Gastroesophageal sphincter (tissue), 4 donors: ENCODE data around the gene MAP3K12. TPM values are rescaled to one million over a fixed set of nuclear protein-coding genes. Genes with fewer than 3 reads are reported as not detected.

Experiments
- ATAC-seq: fragments of 150-250 bp; one replicate; pipeline ENCODE4 v1.9.1; 2016; ENCODE audit warnings: mild to moderate bottlenecking, moderate library complexity
- H3K27ac ChIP-seq, 4 donors: fragments of 200-600 bp; sonication (generic) in 3 of 4; 1 replicate in 3 of 4; 2 replicates in 1 of 4; pipeline ENCODE4 v1.5.1; 2016 to 2019
- H3K27me3 ChIP-seq: fragments of 200-600 bp; sonication (generic); one replicate; pipeline ENCODE4 v1.5.1; 2019
- H3K36me3 ChIP-seq, 2 donors: fragments of 200-600 bp; sonication (generic); one replicate each; pipeline ENCODE4 v1.5.1; 2019; ENCODE audit warnings: control low read depth in 1 of 2
- H3K4me1 ChIP-seq, 3 donors: fragments of 200-600 bp; sonication (generic); 1 replicate in 2 of 3; 2 replicates in 1 of 3; pipeline ENCODE4 v1.5.1; 2016 to 2019; ENCODE audit warnings: control low read depth in 2 of 3
- H3K4me3 ChIP-seq, 2 donors: fragments of 200-600 bp; sonication (generic); one replicate each; pipeline ENCODE4 v1.5.1; 2019; ENCODE audit warnings: mild to moderate bottlenecking in 1 of 2, moderate library complexity in 1 of 2
- H3K9me3 ChIP-seq, 3 donors: fragments of 200-600 bp; sonication (generic); one replicate each; pipeline ENCODE4 v1.5.1; 2017 to 2019; ENCODE audit warnings: control low read depth in 2 of 3
- EP300 ChIP-seq: sonication (generic); formaldehyde crosslinking; IDR thresholded peaks from one replicate; pipeline ENCODE4 v1.6.1; 2017; ENCODE audit warnings: antibody characterized with exemption, mild to moderate bottlenecking
- POLR2A ChIP-seq, 2 donors: fragments of 450-650 bp; IDR thresholded peaks; one replicate each; pipeline ENCODE4 v1.6.1; 2017; ENCODE audit warnings: antibody characterized with exemption in 2 of 2, mild to moderate bottlenecking in 2 of 2, moderate library complexity in 1 of 2
- POLR2AphosphoS5 ChIP-seq: sonication (generic); formaldehyde crosslinking; IDR thresholded peaks from one replicate; pipeline ENCODE4 v1.6.1; 2017; ENCODE audit warnings: antibody characterized with exemption
- WGBS, 2 donors: methylation state at CpG; one replicate each; pipeline ENCODE4 v1.1.5; 2018; ENCODE audit warnings: low coverage in 1 of 2; 5-methylcytosine and 5-hydroxymethylcytosine counted together
- total RNA-seq, 4 donors: library from RNA; depleted of rRNA; stranded (reverse); fragments of >200 nt; gene quantifications; one replicate each; pipeline ENCODE4 v1.1.0, GENCODE V29; 2016
- TF ChIP-seq, protein P1 (sequence below), 4 experiments: fragments of 200-600 bp in 2 of 4; fragments of 450-650 bp in 2 of 4; sonication (generic) in 1 of 4; IDR thresholded peaks; one replicate each; pipeline ENCODE4 v1.5.1; 2017 to 2019; ENCODE audit warnings: antibody characterized with exemption in 4 of 4, mild to moderate bottlenecking in 2 of 4, moderate library complexity in 2 of 4

The MAP3K12 gene
- total RNA-seq, 4 donors from 2014 or later: 14.8 to 41.9 (median 20.3) TPM

DNA sequence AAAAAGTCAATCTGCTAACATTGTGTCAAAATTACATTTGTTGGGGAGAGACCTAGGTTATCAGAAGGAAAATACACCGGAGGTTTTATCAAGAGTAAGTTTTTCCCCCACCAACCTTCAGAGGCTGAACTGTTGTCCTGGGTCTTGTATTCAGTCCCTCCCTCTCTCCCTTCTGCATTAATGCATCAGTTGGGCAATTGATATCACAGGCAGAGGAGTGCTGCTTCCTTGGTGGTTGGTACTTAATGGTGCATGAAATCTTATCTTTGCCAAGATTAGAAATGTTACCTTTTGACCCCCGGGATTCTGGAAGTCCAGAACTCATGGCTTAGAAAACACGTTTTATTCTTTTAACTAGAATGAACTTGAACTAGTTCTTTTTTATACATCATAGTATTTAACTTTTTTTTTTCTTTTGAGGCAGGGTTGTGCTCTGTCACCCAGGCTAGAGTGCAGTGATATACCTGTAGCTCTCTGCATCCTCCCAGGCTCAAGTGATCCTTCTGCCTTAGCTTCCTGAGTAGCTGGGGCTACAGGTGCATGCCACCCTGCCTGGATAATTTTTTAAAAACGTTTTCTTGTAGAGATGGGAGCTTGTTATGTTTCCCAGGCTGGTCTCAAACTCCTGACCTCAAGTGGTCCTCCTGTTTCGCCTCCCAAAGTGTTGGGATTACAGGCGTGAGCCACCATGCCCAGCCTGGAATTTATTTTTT is 42.4 kb downstream of the MAP3K12 start:
- TF ChIP-seq POLR2AphosphoS5 (no peak), EP300 (no peak), POLR2A (IDR thresholded peaks at IDR 0.05) (no peak)
- 56 to 70% methylated on average over 5 to 6 of the region's 6 CpGs for WGBS, 2 donors
- Histone ChIP-seq H3K4me1 (peaks cover 15 to 57% (median 17%) of the 10 kb centered on the region in 3 donors), H3K4me3 (no peak overlapping the region), H3K27me3 (no peaks in the 10 kb centered on the region), H3K9me3 (no peaks in the 10 kb centered on the region), H3K36me3 (peaks cover 23 to 78% of the 10 kb centered on the region in 2 donors), H3K27ac (no peak overlapping the region)
- ATAC-seq: no peak

DNA sequence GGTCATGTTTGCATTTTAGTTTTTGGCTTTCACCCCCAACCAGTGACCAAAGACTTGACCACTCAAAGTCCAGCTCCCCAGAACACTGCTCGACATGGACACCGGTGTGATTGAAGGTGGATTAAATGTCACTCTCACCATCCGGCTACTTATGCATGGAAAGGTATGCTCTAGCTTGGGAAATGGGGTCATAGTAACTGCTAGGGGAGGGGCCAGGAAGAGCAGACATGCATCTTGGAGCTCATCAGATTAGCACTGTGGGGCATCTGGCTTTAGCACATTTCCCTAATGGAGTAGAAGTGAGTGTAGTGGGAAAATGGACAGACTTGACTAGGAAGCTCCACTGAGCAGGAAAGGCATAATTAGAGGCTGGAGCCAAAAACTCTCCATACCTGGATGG is 44.6 kb downstream of the MAP3K12 start:
- peak overlapping the region in 1 of 4 donors; percentile 14 for H3K27ac ChIP-seq
- WGBS, 2 donors: 25% methylated on average over 3 of the region's 3 CpGs; no CpG with 5 or more reads in 1 of the 2 donors
- no peaks in the 10 kb centered on the region for H3K9me3 ChIP-seq
- peaks cover 8 to 40% (median 20%) of the 10 kb centered on the region in 3 donors for H3K4me1 ChIP-seq
- H3K4me3 ChIP-seq: peak overlapping the region in 1 of 2 donors; percentile 77
- H3K27me3 ChIP-seq: no peaks in the 10 kb centered on the region
- TF ChIP-seq, protein P1, sequence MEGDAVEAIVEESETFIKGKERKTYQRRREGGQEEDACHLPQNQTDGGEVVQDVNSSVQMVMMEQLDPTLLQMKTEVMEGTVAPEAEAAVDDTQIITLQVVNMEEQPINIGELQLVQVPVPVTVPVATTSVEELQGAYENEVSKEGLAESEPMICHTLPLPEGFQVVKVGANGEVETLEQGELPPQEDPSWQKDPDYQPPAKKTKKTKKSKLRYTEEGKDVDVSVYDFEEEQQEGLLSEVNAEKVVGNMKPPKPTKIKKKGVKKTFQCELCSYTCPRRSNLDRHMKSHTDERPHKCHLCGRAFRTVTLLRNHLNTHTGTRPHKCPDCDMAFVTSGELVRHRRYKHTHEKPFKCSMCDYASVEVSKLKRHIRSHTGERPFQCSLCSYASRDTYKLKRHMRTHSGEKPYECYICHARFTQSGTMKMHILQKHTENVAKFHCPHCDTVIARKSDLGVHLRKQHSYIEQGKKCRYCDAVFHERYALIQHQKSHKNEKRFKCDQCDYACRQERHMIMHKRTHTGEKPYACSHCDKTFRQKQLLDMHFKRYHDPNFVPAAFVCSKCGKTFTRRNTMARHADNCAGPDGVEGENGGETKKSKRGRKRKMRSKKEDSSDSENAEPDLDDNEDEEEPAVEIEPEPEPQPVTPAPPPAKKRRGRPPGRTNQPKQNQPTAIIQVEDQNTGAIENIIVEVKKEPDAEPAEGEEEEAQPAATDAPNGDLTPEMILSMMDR (IDR thresholded peaks at IDR 0.05): no peak
- no peak for TF ChIP-seq EP300
- TF ChIP-seq POLR2A (IDR thresholded peaks at IDR 0.05): no peak
- TF ChIP-seq POLR2AphosphoS5: no peak
- ATAC-seq: no peak
- H3K36me3 ChIP-seq: peaks cover 15 to 57% of the 10 kb centered on the region in 2 donors

DNA sequence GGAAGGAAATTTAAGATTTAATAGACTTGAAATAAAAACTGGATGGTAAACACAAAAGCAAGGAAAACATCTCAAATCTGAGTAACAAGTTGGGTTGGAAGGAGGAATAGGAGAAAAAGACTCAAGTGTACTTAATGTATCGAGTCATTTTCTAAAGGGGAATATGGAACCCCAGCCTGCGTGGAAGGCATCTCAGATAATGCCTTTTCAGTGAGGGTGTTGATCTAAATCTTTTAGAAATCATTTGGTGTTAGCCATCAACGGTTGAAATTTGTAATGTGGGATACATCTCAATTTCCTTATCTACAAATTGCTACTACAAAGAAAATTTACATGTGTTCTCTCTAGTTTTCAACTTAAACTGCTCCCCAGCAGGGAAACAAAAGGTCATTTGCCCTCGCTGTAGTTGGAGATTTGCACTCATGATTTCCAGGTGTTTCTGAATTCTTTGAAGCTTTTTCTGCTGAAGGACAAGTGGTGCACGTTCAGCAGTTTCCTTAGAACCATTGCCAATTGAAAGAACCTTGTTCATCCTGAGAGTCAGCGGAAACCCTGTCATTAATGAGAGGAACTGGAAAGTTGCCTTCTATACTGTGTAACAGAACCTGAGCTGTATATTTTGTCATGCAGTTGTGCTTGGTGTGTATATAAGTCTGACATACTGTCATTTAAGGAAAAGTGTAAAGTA is 45.2 kb downstream of the MAP3K12 start:
- 13 to 15% methylated on average over 6 of the region's 6 CpGs for WGBS, 2 donors
- H3K9me3 ChIP-seq: no peaks in the 10 kb centered on the region
- peak overlapping the region in 3 of 4 donors; percentile 14 to 97 (median 96) for H3K27ac ChIP-seq
- TF ChIP-seq POLR2A (IDR thresholded peaks at IDR 0.05) (no peak), POLR2AphosphoS5 (no peak), EP300 (no peak)
- TF ChIP-seq, protein P1 (IDR thresholded peaks at IDR 0.05): no peak
- ATAC-seq: no peak
- peaks cover 12 to 51% of the 10 kb centered on the region in 2 donors for H3K36me3 ChIP-seq
- peak overlapping the region in 1 of 2 donors; percentile 77 for H3K4me3 ChIP-seq
- H3K4me1 ChIP-seq: peaks cover 8 to 34% (median 20%) of the 10 kb centered on the region in 3 donors
- no peaks in the 10 kb centered on the region for H3K27me3 ChIP-seq

DNA sequence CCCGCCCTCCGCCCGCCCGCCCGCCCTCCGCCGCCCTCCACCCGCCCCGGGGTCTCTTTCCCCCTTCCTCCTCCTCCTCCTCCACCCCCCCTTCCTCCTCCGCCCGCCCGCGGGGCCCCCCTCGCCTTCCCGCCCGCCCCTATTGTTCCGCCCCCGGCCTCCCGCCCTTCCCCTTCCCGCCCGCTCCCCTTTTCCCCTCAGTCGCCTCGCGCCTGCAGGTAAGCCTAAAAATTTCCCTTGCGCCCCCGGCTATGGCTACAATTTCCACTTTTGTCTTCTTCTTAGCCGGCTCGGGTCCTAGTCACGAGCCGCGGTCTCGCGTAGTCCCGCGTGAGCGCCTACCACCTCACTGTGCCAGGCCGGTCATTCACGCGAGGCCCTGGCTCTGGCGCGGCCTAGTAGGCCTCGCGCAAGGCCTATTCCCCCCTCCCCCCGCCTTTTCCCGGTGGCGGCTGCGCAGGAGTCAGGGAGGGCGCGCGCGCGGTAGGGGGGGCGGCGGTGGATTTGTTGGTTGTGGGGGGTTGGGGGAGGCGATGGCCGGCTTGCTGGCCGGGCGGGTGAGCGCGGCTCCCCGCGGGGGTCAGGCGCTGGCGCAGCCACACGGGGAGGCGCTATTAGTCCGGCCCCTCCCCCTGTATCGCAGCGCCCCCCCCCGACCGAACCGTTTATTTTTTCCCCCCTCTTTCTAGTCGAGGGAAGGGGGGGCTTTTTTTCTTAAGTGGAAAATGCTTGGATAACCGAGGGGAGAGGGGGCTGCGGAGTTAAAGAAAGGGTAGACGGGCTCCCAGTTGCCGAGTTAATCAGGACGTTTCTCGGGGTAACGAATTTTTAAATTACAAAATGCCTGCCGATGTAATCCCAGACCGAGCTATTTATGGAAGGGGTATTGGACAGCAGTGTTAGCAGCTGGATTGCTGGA is 46.8 kb downstream of the MAP3K12 start:
- no peaks in the 10 kb centered on the region for H3K27me3 ChIP-seq
- H3K4me3 ChIP-seq: peak overlapping the region; percentile 77 to 89
- H3K36me3 ChIP-seq: peaks cover 10 to 51% of the 10 kb centered on the region in 2 donors
- peaks cover 8 to 31% (median 20%) of the 10 kb centered on the region in 3 donors for H3K4me1 ChIP-seq
- peak overlapping the region; percentile 92 to 97 (median 96) for H3K27ac ChIP-seq
- no peaks in the 10 kb centered on the region for H3K9me3 ChIP-seq
- peak; percentile 73 for ATAC-seq
- 0 to 4% methylated on average over 4 to 9 of the region's 82 CpGs for WGBS, 2 donors
- TF ChIP-seq EP300: no peak
- TF ChIP-seq POLR2A (IDR thresholded peaks at IDR 0.05): peak in 1 of 2 donors; percentile 15
- TF ChIP-seq, protein P1 (IDR thresholded peaks at IDR 0.05): peak in 1 of 4 experiments; percentile 71
- peak; percentile 67 for TF ChIP-seq POLR2AphosphoS5
